Activated CD4-positive, alpha-beta T cell treated with anti-CD3 and anti-CD28 coated beads, Interleukin-2, amount 50 U/mL, for 1 hour (primary cell): ENCODE results near the gene FMN2.
"Not testable (repeated sequence)": the region's sequence is repeated elsewhere in the genome, so short reads cannot be mapped to it uniquely, and the experiment has no call there.

Experiments
- DNase-seq: peaks from one replicate; pipeline ENCODE4 v3.0.0-alpha.2; 2020

FMN2 gene

DNA sequence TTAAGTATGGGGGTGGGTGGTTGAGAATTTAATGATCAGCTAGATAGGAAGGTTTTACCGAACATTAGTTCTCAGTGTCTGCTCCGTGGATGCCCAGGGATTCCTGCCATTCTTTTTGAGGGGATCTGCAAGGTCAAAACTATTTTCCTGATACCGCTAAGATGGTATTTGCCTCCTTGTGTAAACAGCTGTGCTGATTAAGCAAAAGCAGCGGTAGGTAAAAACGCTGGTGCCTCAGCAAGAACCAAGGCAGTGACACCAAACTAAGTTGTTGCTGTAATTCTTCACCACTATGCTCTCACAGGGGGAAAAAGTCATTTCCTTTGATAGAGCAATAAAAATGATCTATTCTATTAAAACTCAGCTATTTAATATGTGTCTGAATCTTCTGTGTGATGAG lies 229.0 kb downstream of the FMN2 start:
- DNase-seq, result no peak

DNA sequence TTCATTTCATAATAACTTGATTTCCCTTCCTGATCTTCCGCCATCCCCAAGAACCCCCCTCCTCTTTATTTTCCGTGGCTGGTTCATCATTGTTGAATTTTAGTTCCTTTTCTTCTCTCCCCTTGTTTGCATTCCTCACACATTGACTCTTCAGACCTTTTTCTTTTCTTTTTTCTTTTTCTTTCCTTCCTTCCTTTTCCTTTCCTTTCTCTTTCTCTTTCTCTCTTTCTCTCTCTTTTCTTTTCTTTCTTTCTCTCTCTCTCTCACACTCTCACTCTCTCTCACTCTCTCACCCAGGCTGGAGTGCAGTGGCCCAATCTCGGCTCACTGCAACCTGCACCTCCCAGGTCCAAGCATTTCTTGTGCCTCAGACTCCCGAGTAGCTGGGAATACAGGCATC lies 231.3 kb downstream of the FMN2 start:
- DNase-seq, result no peak

DNA sequence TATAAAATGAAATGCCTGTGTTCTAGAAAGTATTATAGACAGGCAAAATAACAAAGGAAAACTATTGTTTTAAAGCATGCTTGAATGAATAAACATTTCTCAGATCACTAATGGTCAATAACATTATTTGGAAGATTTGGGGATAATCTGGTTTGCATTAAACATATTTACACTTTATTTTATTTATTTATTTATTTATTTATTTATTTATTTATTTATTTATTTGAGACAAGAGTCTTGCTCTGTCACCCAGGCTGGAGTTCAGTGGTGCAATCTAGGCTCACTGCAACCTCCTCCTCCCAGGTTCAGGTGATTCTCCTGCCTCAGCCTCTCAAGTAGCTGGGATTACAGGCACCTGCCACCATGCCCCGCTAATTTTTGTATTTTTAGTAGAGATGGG lies 236.7 kb downstream of the FMN2 start:
- DNase-seq, result not testable (repeated sequence)

DNA sequence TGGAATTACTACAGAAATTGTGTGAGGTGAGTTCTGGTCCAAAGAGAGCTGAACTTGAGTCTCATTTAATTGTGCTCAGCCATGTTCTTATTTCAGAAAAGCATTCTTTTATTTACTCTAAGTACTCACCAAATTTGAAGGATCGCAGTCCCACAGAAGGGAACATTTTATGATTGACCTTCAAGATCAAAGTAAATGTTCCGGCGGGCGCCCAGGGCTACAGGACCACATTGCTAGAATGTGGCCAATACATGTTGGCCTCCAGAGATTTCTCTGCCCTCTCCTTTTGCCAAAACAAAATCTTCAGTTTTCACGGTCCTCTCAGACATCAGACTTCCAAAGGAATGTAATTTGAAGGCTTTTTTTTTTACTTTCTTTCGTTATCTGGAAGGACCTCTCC lies 237.8 kb downstream of the FMN2 start:
- DNase-seq, result no peak

DNA sequence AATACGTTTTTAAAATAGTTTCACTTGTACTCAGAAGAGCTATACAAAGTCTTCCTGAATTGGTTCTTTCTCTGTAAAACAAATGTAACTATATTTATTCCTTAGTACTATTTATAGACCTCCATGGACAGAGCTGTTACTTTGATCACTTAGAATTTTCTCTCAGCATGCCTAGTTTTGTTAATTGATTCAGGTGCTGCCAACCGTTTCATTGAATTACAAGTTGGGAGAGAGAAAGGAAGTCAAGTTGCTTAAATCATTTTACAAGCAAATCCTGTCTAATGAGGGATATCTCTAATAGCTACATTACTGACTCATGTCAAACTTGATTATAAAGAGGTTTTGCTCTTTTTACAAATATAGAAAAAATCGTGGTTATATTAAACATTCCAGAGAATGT lies 241.0 kb downstream of the FMN2 start:
- DNase-seq, result no peak

DNA sequence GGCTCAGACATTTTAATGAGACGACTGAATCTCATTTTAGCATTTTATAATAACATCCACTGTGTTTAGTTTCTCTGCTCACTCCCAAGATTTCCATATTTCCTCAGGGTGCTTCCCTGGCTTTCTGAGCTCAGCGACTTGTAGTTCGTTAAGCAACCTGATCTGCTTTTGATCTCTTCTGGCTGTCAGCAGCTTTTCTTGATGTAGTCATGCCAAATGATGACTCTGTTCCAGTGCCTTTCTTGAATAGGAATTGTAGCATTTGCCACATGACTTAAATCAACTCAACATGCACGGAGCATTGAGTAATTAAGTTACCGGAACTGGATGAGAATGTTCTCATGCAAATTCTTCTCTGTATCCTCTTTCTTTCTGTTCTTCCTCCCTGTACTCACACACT lies 246.1 kb downstream of the FMN2 start:
- no peak for DNase-seq

DNA sequence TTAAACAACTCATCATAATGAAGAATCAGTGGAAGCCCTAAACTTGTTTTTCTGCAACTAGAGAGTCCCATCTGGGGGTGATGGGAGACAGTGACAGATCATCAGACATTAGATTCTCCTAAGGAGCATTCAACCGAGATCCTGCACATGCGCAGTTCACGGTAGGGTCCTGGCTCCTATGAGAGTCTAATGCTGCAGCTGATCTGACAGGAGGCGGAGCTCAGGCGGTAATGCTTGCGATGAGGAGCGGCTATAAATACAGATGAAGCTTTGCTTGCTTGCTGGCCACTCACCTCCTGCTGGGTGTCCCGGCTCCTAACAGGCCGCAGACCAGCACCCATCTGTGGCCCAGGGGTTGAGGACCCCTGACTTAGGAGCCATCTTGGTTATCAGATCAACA lies 247.2 kb downstream of the FMN2 start:
- DNase-seq, result no peak

DNA sequence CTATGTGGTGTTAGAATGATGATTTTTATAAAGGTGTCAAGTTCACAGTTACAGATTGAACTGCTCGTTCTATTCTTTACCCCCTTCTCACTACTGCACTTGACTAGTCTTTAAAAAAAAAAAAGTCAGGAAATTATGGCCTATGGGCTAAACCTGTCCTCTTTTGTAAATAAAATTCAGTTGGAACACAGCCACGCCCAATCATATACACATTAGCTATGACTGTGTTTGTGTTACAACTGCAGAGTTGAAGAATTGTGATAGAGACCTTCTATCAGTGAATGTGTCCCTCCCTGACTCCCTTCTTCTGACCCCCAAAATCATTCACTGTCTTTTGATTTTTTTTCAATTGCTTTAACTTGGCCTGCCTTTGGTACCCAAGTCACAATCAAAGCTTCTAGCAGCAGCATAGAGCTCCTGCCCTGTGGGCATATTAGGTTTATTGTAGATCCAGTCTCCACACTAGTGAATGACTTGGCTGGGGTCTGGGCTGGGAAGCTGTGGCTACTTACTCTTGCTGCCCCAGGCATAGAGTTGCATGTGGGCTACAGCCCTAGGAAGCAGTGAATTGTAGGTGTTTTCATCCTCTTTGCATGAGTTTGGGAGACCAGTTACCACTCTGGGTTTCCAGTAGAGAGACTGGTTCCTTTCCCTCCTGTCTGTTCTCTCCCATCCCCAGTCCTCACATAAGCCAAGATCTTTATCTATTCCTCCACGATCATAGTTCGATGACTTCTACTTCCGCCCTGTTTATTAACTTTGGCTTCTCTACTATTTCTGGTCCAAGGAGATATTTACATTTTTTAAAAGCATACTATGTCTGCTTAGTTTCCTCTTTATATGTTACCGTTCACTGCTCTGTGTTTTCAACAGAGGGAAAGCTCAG lies 249.9 kb downstream of the FMN2 start:
- DNase-seq, result no peak

DNA sequence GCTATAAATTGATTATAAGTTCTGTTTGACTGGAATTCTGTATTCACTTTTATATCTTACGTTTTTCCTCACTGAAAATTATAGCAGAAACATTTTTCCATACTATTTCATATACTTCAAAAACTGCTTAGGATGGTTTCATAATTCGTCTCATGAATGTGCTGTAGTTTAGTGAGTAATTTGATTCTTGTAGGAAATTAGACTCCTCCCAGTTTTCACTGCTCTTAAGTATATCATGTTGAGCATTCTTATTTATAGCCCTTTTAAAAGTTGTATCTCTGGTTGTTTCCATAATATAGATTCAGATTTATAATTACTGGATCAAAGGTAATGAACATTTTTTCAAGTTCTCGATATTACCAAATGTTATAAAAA lies 250.6 kb downstream of the FMN2 start:
- DNase-seq, result no peak

DNA sequence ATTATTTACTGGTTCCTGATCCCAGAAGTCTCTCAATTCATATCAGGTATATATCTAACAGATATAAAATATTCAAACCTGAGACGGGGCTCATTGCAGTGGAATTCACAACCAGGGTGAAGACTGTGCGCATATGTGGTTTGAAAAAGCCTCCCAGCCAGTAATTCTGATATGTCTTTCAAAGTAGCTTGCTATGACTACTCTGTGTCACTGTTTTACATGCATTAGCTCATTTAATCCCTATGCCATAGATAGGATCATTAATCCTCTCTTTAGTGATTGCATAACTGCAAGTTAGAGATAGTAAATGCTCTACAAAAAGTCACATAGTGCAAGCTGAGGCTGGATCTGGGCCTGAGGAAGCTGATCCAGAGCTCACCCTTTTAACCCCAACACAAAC lies 251.4 kb downstream of the FMN2 start:
- DNase-seq, result no peak

DNA sequence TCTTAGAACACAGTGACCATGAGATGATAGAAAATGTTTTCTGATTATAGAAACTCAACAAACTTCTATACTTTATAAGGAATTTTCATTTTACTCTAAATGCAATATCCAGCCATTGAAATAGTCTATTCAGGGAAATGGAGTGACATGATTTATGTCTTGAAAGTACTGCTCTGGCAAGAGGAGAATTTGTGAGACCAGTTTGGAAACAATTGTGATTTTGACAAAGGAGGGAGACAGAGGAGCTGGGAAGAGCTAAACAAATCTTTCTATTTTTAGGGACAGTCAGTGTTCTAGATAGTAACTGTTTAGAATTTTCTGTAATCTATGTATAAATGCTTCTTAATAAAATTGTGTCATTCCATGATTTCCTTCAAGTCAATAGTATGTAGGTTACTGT lies 252.3 kb downstream of the FMN2 start:
- no peak for DNase-seq

DNA sequence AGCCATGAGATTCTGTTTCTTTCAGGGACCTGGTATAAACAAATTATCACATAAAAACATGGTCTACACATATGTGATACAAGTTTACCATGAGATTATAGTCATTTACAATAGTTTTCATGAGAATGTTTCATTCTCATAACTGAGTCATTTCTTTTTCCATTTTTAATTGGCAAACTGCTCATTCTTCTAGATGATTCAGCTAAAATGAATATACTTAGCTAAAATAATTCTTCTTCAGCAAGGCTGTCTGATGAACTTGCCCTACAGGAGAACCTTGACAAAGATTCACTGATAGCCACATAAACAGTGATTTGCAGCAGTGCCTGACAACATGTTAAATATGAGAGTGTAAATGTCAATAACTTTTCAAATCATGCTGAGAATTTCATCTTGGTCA lies 253.2 kb downstream of the FMN2 start:
- DNase-seq, result no peak

DNA sequence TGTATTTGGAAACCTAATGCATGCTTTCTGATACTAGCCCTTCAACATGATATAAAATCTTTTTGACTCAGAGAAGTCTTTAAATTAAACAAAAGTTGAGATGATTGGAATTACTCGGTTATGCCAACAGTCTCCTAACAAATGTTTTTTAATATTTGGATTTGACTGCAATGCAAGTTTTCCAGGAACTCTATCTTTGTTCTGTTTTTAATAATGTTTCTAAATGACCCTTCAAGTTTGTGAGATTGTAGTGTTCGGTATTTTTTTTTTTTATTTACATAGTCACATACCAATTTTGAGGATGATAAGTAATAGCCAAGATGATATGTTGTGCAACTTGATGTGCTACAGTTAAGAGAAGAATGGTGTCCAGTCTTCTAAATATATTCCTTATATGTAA lies 258.0 kb downstream of the FMN2 start:
- DNase-seq, result no peak

DNA sequence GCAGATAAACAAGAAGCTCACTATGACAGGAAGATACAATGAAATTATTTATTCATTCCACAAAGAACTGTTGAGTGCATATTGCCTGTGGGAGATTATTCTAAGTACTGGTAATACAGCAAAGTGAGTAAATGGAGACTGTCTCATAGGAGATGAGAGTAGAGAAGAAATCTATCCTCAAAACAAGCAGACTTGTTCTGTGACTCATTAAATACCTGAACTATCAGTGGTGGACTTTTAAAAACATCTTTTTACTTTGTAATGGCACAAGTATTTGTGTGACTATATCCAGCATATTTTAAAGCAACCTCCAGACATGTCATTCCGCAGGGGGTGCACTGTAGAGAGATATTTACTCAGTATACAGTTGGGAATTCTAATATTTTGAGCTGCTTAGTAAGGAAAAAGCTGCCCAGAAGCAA lies 259.2 kb downstream of the FMN2 start:
- DNase-seq, result no peak

DNA sequence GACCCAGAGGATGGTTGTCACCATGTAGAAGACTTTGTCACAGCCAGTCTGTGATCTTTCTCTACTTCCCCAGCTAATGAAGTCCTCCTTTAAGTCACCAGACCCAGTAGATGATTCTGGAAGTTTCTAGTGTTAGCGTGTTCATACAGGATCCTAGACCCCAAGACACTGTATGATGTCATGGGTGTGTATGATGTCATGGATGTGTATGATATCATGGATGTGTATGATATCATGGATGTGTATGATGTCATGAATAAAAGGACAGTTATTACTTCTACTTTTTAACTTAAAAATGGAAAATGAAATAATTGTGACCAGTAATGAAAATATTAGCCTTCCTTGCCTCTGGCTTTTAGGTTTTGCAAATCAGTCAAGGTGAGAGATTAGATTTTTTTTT lies 260.0 kb downstream of the FMN2 start:
- no peak for DNase-seq

DNA sequence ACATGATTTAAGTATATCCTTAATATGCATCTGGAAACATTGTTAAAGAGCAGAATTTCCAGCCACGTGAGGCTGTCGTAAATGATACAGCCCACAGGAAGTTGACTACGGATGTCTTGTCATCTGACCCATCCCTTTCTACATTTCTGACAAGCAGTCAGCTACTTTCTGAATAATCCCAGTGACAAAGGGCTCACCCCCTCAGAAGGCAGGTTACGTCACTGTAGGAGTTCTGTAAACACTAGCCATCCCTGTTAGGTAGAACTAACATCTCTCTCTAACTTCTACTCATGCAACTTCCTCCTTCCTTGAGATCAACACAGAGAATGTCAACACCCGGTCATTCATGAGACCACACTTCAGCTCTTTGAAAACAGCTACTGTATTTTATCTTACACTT lies 261.1 kb downstream of the FMN2 start:
- no peak for DNase-seq

DNA sequence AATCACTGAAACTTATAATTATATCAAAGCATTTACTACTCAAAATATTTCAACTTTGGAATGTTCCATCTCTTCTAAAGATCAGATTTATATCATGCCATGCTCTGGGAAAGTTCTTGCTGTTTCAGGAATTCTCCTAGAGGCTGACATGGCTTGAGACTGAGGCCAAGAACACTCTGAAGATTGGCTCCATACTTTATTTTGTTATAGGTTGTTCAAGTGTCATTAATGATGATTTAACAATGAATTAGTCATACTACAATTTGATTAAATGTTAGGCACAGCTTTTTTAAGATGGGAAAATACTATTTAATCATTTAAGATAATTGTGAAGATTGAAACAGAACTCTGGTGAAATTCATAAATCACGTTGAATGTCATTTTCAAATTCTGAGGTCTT lies 264.9 kb downstream of the FMN2 start:
- no peak for DNase-seq

DNA sequence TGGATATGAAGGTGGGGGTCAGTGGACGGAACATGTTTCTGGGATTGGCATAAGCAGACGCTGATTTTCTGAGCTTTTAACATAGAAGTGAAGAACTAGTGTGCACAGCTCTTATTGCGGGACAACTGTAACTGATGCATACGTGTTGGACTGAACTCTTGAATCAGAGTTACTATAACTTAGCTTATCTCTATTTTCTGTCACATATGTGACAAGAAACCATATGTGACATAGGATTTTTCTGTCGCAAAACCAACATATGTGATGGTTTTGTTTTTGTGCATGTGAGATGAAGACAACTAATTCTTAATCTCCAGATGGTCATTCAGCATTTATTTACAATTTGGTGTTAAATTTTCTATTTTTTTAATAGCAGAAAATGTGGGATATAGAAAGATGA lies 270.4 kb downstream of the FMN2 start:
- DNase-seq, result no peak

DNA sequence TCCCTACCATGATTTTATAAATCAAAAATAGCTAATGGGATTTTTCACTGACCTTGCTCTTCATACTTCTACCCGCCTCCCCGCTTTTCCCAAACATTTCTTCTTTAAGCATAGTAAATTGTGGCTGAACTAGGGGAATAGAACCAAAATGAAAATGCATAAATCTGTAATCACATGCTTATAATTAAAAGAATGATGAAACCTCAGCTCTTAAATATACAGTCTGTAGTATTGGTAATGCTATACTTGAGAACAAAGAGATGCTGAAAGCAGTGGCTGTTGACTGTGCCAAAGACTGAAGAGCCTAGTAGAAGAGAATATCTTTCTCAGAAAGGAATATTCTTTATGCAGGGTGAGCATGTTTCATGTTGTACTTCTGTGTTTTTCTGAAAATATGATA lies 271.1 kb downstream of the FMN2 start:
- DNase-seq, result no peak

DNA sequence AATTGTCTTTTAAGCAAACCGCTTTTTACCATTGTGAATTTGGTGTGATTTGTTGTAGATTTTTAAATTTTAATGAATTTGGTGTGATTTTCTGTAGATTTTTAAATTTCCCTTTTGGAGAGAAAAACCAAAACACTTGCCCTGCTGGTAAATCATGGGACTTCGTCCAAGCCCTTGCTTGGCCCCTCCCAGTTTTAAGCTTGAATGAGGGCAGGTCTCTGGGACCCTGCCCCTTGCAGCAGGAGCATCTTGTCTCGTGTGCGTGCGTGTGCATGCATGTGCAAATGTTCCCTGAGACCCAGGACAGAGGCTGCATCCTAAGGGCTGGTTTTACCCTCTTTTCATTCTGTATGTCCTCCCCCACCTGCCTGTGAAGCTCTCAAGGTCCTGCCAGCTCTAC lies 271.6 kb downstream of the FMN2 start:
- DNase-seq, result no peak

DNA sequence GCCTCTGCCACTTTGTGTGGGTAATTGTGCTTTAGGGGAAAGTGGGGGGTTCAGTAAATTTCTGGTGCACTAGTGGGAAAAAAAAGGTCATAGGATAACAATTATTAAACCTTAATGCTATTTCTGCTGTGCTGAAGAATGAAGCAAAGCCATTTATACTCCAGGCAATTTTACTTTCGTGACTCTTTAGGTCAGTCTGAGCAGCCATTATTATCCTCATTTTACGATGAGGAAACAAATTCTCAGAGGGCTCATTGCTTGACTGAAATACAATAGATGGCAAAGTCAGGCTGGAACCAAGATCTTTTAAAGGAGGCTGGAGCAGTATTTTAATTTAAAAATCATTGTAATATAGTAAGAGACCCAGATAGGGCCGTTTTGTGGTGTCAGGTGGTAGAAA lies 272.2 kb downstream of the FMN2 start:
- no peak for DNase-seq

DNA sequence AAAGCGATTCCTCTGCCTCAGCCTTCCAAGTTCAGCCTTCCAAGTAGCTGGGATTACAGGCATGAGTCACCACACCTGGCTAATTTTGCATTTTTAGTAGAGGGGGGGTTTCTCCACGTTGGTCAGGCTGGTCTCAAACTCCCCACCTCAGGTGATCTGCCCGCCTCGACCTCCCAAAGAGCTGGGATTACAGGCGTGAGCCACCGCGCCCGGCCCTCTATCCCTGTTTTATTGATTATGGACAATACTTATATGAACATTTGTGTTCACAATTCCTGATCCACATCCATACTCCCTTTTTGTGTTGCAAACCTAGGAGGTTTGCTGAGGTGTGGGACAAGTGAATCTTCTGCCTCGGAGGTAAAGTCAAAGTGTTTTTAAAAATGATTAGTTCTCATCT lies 275.0 kb downstream of the FMN2 start:
- no peak for DNase-seq

DNA sequence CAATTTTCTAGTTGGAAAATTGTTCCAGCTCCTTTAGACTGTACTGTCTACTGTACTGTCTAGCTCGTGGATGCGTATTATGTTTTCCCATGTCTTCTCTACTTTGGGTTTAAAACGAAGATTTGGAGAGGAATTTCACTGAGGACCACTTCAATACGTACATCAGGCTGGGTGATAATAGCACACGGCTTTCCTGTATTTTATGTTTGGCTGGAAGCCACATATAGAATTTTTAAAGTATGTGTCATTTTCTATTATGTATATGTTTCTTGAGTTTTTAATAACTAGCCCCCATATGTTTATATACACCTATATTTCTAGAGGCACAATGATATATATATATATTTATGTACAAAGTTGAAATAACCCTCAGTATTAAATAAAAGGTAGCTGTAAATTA lies 293.9 kb downstream of the FMN2 start:
- no peak for DNase-seq

DNA sequence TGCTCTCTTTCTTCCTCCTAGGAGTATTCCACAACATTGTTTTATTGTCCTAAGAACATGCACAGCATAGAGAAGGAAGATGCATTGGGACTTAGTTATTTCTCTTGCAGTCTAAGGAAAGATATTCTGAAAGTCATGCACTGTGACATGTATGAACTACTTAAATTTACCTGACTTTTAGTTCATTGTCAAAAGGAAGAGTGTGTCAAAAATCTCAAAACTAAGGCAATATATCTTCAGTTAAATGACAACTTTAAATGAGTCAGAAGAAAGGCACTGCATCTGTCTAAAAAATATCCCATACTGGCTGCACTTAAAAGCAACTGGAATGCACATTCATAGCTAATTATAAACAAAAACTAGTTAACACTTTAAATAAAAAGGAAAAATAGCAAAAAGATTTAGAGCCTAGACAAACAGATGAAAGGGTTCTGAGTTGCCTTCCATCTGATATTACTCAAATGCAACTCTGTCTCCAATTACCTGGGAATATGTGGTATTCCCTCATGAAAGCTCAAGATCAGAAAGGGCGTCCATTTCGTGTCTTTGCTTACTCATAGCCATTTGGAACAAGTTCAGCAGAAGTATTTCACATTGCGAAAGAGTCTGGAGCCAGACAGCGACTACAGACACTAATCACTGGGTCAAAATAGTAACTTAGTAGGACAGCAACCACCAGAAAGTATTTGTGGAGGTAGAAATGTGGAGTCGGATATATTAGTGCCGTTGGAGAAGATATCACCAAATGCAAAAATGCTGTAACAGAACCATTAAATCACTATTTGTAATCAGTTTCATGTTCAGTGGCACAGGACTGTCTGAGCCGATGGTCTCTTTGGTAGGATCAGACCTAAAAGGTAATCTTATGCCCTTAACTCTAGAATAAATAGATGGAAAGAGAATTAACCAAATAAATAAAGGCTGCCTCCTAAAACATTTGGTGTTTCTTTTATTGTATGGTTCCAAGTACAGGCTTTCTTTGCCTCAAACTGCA lies 294.6 kb downstream of the FMN2 start:
- DNase-seq, result no peak
